Astrocyte of the hippocampus (primary cell): Measurements from ENCODE around the gene ANXA6.

Experiments used
- DNase-seq: peaks from one replicate; pipeline ENCODE4 v3.0.0; 2011; ENCODE audit warnings: low read depth, low spot score

The ANXA6 gene

GRCh38 chr5:151154931-151155774, 2.4 kb downstream of the ANXA6 start:
- DNase-seq: peak; percentile 18

- DNase-seq: no peak
These were observed 3.8 kb downstream of the ANXA6 start for GRCh38 chr5:151153766-151154272.

- no peak for DNase-seq
These were observed 4.3 kb downstream of the ANXA6 start for GRCh38 chr5:151153300-151153699.

- no peak for DNase-seq
These were observed 5.8 kb downstream of the ANXA6 start for GRCh38 chr5:151151793-151152192.

- DNase-seq: no peak
These were observed 6.3 kb downstream of the ANXA6 start for GRCh38 chr5:151151263-151151660.

- DNase-seq: peak; percentile 41
These were observed 6.9 kb downstream of the ANXA6 start for GRCh38 chr5:151150471-151151262.

GRCh38 chr5:151148583-151148982, 9.0 kb downstream of the ANXA6 start:
- DNase-seq: no peak

- no peak for DNase-seq
These were observed 10.5 kb downstream of the ANXA6 start for GRCh38 chr5:151147033-151147432.

- no peak for DNase-seq
These were observed 11.5 kb downstream of the ANXA6 start for GRCh38 chr5:151146061-151146460.

- no peak for DNase-seq
These were observed 12.7 kb downstream of the ANXA6 start for GRCh38 chr5:151144922-151145321.

- no peak for DNase-seq
These were observed 13.3 kb downstream of the ANXA6 start for GRCh38 chr5:151144275-151144674.

- no peak for DNase-seq
These were observed 13.9 kb downstream of the ANXA6 start for GRCh38 chr5:151143645-151144044.

- DNase-seq: no peak
These were observed 14.6 kb downstream of the ANXA6 start for GRCh38 chr5:151142933-151143332.

- peak; percentile 23 for DNase-seq
These were observed 16.0 kb downstream of the ANXA6 start for GRCh38 chr5:151141535-151141934.

GRCh38 chr5:151140686-151141459, 16.7 kb downstream of the ANXA6 start:
- DNase-seq: no peak

- DNase-seq: no peak
These were observed 17.9 kb downstream of the ANXA6 start for GRCh38 chr5:151139646-151140045.

- no peak for DNase-seq
These were observed 18.6 kb downstream of the ANXA6 start for GRCh38 chr5:151139015-151139414.

GRCh38 chr5:151138114-151138513, 19.5 kb downstream of the ANXA6 start:
- no peak for DNase-seq

- DNase-seq: no peak
These were observed 20.3 kb downstream of the ANXA6 start for GRCh38 chr5:151137067-151137825.

GRCh38 chr5:151134228-151134627, 23.4 kb downstream of the ANXA6 start:
- no peak for DNase-seq

GRCh38 chr5:151132963-151133362, 24.6 kb downstream of the ANXA6 start:
- no peak for DNase-seq
